Measurements from ENCODE around the gene CLEC4A. TPM values are rescaled to one million over a fixed set of nuclear protein-coding genes. Genes with fewer than 3 reads are reported as not detected.
A peak's percentile ranks its signal among the peaks of the same experiment; 100 is the strongest.
"Not testable (repeated sequence)": the region's sequence is repeated elsewhere in the genome, so short reads cannot be mapped to it uniquely, and the experiment has no call there.

CLEC4A gene
- total RNA-seq, 1 donor = 0.45 TPM

DNA sequence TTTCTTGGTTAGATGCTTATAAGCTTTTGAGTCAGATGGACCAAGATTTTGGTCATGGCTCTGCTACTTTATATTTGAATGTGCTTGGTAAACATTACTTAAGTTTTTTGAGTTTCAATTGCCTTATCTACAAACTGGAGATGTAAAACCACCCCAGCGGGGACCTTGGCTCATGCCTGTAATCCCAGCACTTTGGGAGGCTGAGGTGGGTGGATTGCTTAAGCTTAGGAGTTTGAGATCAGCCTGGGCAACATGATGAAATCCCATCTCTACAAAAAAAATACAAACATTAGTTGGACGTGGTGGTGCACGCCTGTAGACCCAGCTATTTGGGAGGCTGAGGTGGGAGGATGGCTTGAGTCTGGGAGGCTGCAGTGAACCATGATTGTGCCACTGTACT, 30.1 kb upstream of the CLEC4A start:
- TF ChIP-seq, protein P1, sequence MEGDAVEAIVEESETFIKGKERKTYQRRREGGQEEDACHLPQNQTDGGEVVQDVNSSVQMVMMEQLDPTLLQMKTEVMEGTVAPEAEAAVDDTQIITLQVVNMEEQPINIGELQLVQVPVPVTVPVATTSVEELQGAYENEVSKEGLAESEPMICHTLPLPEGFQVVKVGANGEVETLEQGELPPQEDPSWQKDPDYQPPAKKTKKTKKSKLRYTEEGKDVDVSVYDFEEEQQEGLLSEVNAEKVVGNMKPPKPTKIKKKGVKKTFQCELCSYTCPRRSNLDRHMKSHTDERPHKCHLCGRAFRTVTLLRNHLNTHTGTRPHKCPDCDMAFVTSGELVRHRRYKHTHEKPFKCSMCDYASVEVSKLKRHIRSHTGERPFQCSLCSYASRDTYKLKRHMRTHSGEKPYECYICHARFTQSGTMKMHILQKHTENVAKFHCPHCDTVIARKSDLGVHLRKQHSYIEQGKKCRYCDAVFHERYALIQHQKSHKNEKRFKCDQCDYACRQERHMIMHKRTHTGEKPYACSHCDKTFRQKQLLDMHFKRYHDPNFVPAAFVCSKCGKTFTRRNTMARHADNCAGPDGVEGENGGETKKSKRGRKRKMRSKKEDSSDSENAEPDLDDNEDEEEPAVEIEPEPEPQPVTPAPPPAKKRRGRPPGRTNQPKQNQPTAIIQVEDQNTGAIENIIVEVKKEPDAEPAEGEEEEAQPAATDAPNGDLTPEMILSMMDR (IDR thresholded peaks at IDR 0.05; ENCODE audit: insufficient read depth, low read length) = no peak
- no peak overlapping the region for H3K4me3 ChIP-seq (ENCODE audit: low read depth, low read length)
- DNase-seq (ENCODE audit: low read depth) = no peak

DNA sequence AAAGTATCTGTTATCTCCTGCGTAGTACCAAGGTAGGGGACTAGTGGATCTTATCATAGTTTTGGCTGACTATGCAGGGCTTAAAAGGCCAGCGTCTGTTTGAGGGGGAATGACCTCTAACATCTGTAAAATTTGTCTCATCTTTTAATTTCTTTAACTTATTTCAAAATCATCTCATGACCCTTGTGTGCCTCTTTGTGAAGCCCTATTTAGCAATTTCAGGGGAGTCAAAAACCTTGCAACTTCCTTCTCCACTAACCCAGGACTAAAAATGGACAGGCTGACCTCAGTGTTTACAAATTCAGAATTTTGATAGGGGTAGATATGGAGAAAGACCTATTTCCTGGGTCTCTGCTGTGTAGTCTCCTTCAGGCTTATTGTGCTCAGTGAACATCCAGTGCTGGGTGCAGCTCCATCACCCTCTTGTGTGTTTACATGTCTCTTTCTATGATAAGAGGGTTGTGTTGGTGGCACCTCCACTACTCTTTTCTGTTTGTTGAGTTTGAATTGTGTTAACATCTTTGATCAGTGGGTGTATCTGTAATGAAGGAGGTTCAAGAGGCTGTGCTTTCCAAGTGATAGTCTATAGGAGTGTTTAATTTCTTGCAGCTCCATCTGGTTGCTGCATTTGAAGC, 27.0 kb upstream of the CLEC4A start:
- TF ChIP-seq, protein P1 (IDR thresholded peaks at IDR 0.05; ENCODE audit: insufficient read depth, low read length) = no peak
- no peak for DNase-seq (ENCODE audit: low read depth)
- no peak overlapping the region for H3K4me3 ChIP-seq (ENCODE audit: low read depth, low read length)

DNA sequence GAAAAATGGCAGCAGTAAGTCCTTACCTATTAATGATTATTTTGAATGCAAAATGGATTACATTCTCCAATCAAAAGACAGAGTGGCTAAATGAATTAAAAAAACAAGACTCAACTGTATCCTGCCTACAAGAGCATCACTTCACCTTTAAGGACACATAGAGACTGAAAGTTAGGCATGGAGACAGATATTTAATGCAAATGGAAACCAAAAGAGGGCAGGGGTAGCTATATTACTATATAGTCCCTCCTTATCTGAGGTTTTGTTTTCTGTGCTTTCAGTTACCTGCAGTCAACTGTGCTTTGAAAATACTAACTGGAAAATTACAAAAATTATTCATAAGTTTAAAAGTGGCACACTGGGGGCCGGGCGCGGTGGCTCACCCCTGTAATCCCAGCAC, 24.2 kb upstream of the CLEC4A start:
- H3K4me3 ChIP-seq (ENCODE audit: low read depth, low read length) = no peak overlapping the region
- no peak for DNase-seq (ENCODE audit: low read depth)
- TF ChIP-seq, protein P1 (IDR thresholded peaks at IDR 0.05; ENCODE audit: insufficient read depth, low read length) = no peak

DNA sequence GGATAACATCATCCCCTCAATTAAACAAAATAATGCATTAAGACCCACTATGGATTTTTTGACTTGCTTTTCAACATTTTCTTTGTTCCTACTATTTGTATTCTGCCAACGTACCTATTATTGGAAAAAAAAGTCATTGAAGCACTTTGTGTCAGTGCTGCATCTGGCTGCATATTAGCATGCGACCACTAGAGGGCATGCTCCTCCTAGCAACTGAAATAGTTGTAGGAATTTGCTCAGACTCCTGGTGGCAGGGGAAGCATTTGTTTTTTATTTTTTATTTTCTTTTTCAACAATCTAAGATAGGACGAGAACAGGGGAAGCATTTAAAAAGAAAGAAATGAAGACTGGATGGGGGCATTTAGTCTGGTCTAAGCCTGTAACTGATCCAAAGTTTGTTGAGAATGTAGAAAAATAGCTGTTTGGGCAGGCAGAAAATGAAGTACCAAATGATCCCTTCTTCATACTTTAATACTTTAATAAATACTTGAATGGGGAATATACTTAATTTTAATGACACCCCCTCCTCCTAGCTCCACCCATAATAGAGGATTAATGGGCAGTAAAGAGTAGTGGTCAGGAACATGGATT, 14.5 kb upstream of the CLEC4A start:
- TF ChIP-seq, protein P1 (IDR thresholded peaks at IDR 0.05; ENCODE audit: insufficient read depth, low read length) = peak; percentile 99
- no peak overlapping the region for H3K4me3 ChIP-seq (ENCODE audit: low read depth, low read length)
- DNase-seq (ENCODE audit: low read depth) = peak; percentile 90

DNA sequence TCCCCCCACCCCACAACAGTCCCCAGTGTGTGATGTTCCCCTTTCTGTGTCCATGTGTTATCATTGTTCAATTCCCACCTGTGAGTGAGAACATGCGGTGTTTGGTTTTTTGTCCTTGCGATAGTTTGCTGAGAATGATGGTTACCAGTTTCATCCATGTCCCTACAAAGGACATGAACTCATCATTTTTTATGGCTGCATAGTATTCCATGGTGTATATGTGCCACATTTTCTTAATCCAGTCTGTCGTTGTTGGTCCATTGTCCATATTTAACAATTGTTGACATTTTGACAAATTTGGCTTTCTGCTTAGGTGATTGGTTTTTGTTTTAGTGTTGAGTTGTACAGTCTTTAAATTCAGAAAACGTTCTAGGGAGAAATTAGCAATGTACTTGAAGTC, 10.3 kb upstream of the CLEC4A start:
- DNase-seq (ENCODE audit: low read depth); H3K4me3 ChIP-seq (ENCODE audit: low read depth, low read length): not testable (repeated sequence)

GRCh38 chr12:8120072-8120713, 3.2 kb upstream of the CLEC4A start:
- DNase-seq (ENCODE audit: low read depth) = no peak

GRCh38 chr12:8127138-8127537, 3.7 kb downstream of the CLEC4A start:
- no peak overlapping the region for H3K4me3 ChIP-seq (ENCODE audit: low read depth, low read length)
- TF ChIP-seq, protein P1 (IDR thresholded peaks at IDR 0.05; ENCODE audit: insufficient read depth, low read length) = no peak
- DNase-seq (ENCODE audit: low read depth) = no peak

More at GRCh38 chr12:8120072-8120713, 3.2 kb upstream of the CLEC4A start:
- TF ChIP-seq, protein P1 (IDR thresholded peaks at IDR 0.05; ENCODE audit: insufficient read depth, low read length) = no peak
- no peak overlapping the region for H3K4me3 ChIP-seq (ENCODE audit: low read depth, low read length)

DNA sequence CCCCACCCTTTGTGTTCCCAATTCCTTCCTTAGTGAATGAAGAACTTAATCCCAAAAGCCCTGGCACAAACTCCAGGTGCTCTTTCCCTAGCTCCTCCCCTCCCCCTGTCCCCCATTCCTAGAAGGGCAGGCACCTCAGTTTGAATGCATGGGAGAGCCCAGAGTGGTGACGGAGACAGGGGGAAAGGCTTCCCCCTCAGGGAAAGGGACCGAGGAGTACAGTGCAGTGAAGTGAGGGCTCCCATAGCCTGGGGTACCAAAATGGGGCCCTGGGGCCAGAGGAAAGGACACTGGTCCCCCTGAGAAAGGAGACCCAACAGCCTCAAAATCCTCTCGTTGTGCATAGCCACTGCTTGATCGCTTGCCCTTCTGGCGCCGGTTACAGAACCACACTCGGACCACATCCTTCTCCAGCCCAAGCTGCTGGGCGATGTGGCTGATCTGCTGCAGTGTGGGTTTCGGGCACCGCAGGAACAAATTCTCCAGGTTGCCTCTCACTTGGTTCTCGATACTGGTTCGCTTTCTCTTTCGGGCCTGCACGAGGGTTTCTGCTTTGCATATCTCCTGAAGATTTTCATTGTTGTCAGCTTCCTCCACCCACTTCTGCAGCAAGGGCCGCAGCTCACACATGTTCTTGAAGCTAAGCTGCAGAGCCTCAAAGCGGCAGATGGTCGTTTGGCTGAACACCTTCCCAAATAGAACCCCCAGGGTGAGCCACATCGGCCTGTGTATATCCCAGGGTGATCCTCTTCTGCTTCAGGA, 10.4 kb downstream of the CLEC4A start:
- not testable (repeated sequence) for H3K4me3 ChIP-seq (ENCODE audit: low read depth, low read length); DNase-seq (ENCODE audit: low read depth)

DNA sequence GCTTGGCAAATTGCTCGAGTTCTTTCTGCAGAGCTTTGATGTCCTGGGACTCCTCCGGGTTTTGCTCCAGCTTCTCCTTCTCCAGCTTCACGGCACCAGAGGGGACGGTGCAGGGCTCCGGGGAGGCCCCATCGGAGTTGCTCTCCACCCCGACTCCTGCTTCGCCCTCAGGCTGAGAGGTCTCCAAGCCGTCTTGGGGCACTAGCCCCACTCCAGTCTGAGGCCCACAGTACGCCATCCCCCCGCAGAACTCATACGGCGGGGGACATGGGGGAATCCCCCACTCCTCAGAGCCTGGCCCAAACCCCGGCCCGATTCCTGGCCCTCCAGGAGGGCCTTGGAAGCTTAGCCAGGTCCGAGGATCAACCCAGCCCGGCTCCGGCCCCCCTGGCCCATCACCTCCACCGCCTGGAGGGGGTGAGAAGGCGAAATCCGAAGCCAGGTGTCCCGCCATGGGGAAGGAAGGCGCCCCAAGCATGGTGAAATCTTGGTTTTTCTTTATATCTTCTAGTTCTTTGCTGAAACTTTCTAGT, 11.0 kb downstream of the CLEC4A start:
- DNase-seq (ENCODE audit: low read depth); H3K4me3 ChIP-seq (ENCODE audit: low read depth, low read length): not testable (repeated sequence)

GRCh38 chr12:8141647-8142046, 18.2 kb downstream of the CLEC4A start:
- not testable (repeated sequence) for H3K4me3 ChIP-seq (ENCODE audit: low read depth, low read length); DNase-seq (ENCODE audit: low read depth)

Measured in fibroblast of the aortic adventitia (primary cell).